CD8-positive, alpha-beta memory T cell (primary cell): ENCODE results near the gene ZEB2. TPM values are rescaled to one million over a fixed set of nuclear protein-coding genes. Genes with fewer than 3 reads are reported as not detected.

ENCODE experiments used
- CTCF ChIA-PET: fragments of 350-600 bp; sonication (Branson Sonifier 250); formaldehyde crosslinking; loops from one replicate; lab custom pipeline; 2021; ENCODE audit warnings: antibody characterized with exemption; lab: Charles Lee
- POLR2A ChIA-PET: fragments of 350-600 bp; sonication (Branson Sonifier 250); formaldehyde crosslinking; loops from one replicate; lab custom pipeline; 2021; ENCODE audit warnings: antibody characterized with exemption; lab: Charles Lee
- DNase-seq, 5 donors: peaks; one replicate each; pipeline versions ENCODE4 v3.0.0 to v3.0.0-alpha.2; 2020 to 2022; ENCODE audit warnings: mixed read lengths in 1 of 5
- H3K27ac ChIP-seq: one replicate; pipeline ENCODE4 v1.7.0; 2013; ENCODE audit warnings: low read depth, mild to moderate bottlenecking, low read length, moderate library complexity
- H3K27me3 ChIP-seq: 2 replicates; pipeline ENCODE4 v1.7.0; 2013; ENCODE audit warnings: low read length, mild to moderate bottlenecking; ENCODE audit not compliant: insufficient read depth, poor library complexity, severe bottlenecking
- H3K36me3 ChIP-seq: 2 replicates; pipeline ENCODE4 v1.7.0; 2013; ENCODE audit warnings: mild to moderate bottlenecking, low read length, moderate library complexity; ENCODE audit not compliant: insufficient read depth
- H3K4me1 ChIP-seq: 2 replicates; pipeline ENCODE4 v1.7.0; 2013; ENCODE audit warnings: mild to moderate bottlenecking, low read length, moderate library complexity; ENCODE audit not compliant: insufficient read depth
- H3K4me3 ChIP-seq: 2 replicates; pipeline ENCODE4 v1.7.0; 2013; ENCODE audit warnings: mild to moderate bottlenecking, low read length
- H3K9me3 ChIP-seq: 2 replicates; pipeline ENCODE4 v1.7.0; 2013; ENCODE audit warnings: mild to moderate bottlenecking, low read length
- H3K27ac Mint-ChIP-seq, 8 donors: one replicate each; pipeline ENCODE4 v1.8.0; 2020 to 2021; ENCODE audit warnings: mixed read lengths in 8 of 8, mild to moderate bottlenecking in 6 of 8, inconsistent platforms in 3 of 8, moderate library complexity in 3 of 8
- H3K27me3 Mint-ChIP-seq, 2 donors: one replicate each; pipeline ENCODE4 v1.8.0; 2020 to 2021; ENCODE audit warnings: mixed read lengths in 2 of 2, mild to moderate bottlenecking in 1 of 2, moderate library complexity in 1 of 2
- H3K36me3 Mint-ChIP-seq, 3 donors: one replicate each; pipeline ENCODE4 v1.8.0; 2020 to 2021; ENCODE audit warnings: mixed read lengths in 3 of 3, inconsistent platforms in 1 of 3, mild to moderate bottlenecking in 1 of 3
- H3K4me1 Mint-ChIP-seq, 3 donors: one replicate each; pipeline ENCODE4 v1.8.0; 2020 to 2021; ENCODE audit warnings: mixed read lengths in 3 of 3, inconsistent platforms in 1 of 3, mild to moderate bottlenecking in 1 of 3
- H3K4me3 Mint-ChIP-seq, 7 donors: one replicate each; pipeline ENCODE4 v1.8.0; 2020 to 2021; ENCODE audit warnings: mixed read lengths in 7 of 7, mild to moderate bottlenecking in 6 of 7, moderate library complexity in 4 of 7, inconsistent platforms in 2 of 7
- H3K9me3 Mint-ChIP-seq, 5 donors: one replicate each; pipeline ENCODE4 v1.8.0; 2020 to 2022; ENCODE audit warnings: mixed read lengths in 5 of 5, mild to moderate bottlenecking in 3 of 5, moderate library complexity in 2 of 5, inconsistent platforms in 1 of 5
- polyA plus RNA-seq: library from polyadenylated mRNA; unstranded; fragments of 300-500 nt; fragmentation: Illumina TruSeq; gene quantifications from one replicate; pipeline ENCODE4 v1.2.3, GENCODE V29; 2021
- total RNA-seq, 2 experiments: library from RNA; stranded (reverse); gene quantifications; one replicate each; pipeline ENCODE4 v1.2.3, GENCODE V29; 2021

The ZEB2 gene
- total and polyA plus RNA-seq, 3 experiments from 2014 or later, result 20.6 to 35.8 (median 32.7) TPM

DNA sequence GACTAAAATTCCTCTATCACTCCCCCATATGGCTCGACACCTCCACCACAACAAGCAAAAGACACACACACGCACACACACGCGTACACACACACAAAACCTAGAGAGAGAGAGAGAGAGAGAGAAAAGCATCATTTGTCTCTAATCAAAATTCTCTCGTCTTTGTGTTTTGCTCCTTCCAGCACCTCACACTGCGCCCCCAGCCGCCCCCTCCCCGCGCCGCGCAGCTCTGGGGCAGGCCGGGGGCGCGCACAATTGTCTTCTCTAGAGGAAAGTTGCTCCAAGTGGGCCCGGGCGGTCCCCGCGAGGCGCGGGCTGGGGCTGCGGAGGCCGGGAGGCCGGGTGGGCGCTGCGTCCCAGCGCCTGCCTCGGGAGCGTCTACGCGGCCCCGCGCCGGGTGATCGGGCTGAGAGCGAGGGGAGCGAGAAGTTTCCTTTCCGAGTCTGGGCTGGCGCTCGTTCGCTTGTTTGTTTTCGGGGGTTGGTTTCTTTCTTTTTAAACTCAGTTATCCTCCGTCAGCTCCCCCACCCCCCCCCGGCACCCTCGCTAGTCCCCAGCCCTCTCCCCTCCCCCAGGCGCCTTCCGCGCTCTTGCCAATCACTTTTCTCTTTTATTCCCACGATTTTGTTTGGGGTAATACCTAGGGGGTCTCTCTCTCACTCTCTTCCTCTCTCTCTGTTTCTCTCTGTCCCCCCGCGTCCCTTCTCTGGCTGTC is 4.1 kb downstream of the ZEB2 start:
- peak in 4 of 5 donors; percentile 37 to 76 (median 58) for DNase-seq
- H3K9me3 ChIP-seq, result no peaks in the 10 kb centered on the region
- ChIA-PET POLR2A (no interaction called here), CTCF (no interaction called here)
- H3K4me3 ChIP-seq, result peak overlapping the region; percentile 52
- peak overlapping the region; percentile 94 for H3K27ac ChIP-seq
- peak overlapping the region; percentile 84 to 97 (median 93) for H3K4me3 Mint-ChIP-seq
- H3K9me3 Mint-ChIP-seq, result peaks cover 0 to 4% (median 2%) of the 10 kb centered on the region in 5 donors
- no peaks in the 10 kb centered on the region for H3K36me3 ChIP-seq
- H3K27me3 Mint-ChIP-seq, result peaks cover 4 to 14% of the 10 kb centered on the region in 2 donors
- H3K27me3 ChIP-seq, result peaks cover 29% of the 10 kb centered on the region
- peaks cover 43% of the 10 kb centered on the region for H3K4me1 ChIP-seq
- H3K27ac Mint-ChIP-seq, result peak overlapping the region; percentile 82 to 100 (median 94)
- H3K4me1 Mint-ChIP-seq, result peaks cover 43 to 50% (median 48%) of the 10 kb centered on the region in 3 donors
- peaks cover 0 to 38% (median 0%) of the 10 kb centered on the region in 3 donors for H3K36me3 Mint-ChIP-seq

DNA sequence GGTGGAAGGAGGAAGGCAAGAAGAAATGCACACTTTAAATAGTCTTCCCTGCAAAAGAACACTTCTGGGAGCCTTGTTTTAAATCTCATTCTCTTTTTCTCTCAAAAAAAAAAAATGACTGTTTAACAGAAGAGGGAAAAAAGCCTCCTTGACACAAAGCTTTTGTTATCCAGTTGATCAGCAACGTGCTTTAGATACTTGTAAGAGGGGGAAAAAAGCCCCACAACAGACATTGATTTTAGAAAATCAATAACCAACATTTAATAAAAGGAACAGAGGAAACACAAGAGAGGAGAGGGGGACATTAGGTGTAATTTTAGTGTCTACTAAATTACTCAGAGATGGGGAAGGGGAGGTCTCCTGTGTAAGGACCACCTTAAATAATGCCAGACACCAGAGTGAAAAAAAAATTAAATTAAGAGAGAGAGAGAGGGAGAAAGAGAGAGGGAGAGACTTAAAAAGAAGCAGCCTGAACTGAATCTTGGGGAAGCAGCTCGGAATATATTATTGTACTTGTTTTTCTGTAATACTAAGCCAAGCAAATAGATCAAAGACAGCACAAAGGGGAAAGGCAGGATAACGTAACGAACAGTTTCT is 4.7 kb downstream of the ZEB2 start:
- peaks cover 45% of the 10 kb centered on the region for H3K4me1 ChIP-seq
- Mint-ChIP-seq H3K27me3 (peaks cover 8 to 10% of the 10 kb centered on the region in 2 donors), H3K9me3 (peaks cover 0 to 6% (median 2%) of the 10 kb centered on the region in 5 donors), H3K4me3 (peak overlapping the region; percentile 79 to 97 (median 86)), H3K4me1 (peaks cover 46 to 57% (median 54%) of the 10 kb centered on the region in 3 donors), H3K27ac (peak overlapping the region; percentile 26 to 100 (median 90)), H3K36me3 (peaks cover 0 to 42% (median 0%) of the 10 kb centered on the region in 3 donors)
- H3K9me3 ChIP-seq, result no peaks in the 10 kb centered on the region
- H3K4me3 ChIP-seq, result peak overlapping the region; percentile 52
- POLR2A ChIA-PET, result no interaction called here
- no peak for DNase-seq
- peak overlapping the region; percentile 94 for H3K27ac ChIP-seq
- H3K27me3 ChIP-seq, result peaks cover 24% of the 10 kb centered on the region
- CTCF ChIA-PET, result no interaction called here
- H3K36me3 ChIP-seq, result no peaks in the 10 kb centered on the region

DNA sequence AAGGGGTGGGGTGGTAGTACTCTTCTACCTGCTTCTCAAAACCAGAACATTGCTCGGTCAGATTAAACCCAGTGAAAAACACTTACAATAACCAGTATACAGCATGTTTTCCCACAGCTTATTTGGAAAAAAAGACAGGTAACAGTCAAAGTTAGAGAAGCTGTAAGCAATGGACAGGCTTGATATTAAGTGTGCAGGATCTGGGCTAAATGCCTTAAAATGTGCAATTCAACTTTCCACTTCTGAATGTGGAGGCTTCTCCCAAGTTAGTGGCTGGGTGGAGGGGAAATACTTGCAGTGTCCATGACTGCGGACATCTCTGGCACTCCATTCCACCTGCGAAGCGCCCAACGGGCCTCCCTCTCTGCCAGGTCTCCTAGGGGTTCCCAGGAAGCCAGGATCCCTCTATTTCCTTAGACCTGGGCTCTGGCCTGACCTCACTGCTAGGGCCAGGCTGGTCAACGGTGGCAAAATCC is 5.3 kb downstream of the ZEB2 start:
- POLR2A ChIA-PET, result no interaction called here
- Histone ChIP-seq H3K27ac (peak overlapping the region; percentile 94), H3K4me1 (peaks cover 46% of the 10 kb centered on the region), H3K27me3 (peaks cover 19% of the 10 kb centered on the region), H3K36me3 (no peaks in the 10 kb centered on the region), H3K9me3 (no peaks in the 10 kb centered on the region), H3K4me3 (peak overlapping the region; percentile 52)
- Mint-ChIP-seq H3K27me3 (peaks cover 8 to 10% of the 10 kb centered on the region in 2 donors), H3K9me3 (peaks cover 0 to 6% (median 2%) of the 10 kb centered on the region in 5 donors), H3K4me1 (peaks cover 46 to 59% (median 56%) of the 10 kb centered on the region in 3 donors), H3K27ac (peak overlapping the region; percentile 0 to 99 (median 77)), H3K4me3 (peak overlapping the region; percentile 79 to 97 (median 86)), H3K36me3 (peaks cover 0 to 42% (median 0%) of the 10 kb centered on the region in 3 donors)
- CTCF ChIA-PET, result no interaction called here
- no peak for DNase-seq

DNA sequence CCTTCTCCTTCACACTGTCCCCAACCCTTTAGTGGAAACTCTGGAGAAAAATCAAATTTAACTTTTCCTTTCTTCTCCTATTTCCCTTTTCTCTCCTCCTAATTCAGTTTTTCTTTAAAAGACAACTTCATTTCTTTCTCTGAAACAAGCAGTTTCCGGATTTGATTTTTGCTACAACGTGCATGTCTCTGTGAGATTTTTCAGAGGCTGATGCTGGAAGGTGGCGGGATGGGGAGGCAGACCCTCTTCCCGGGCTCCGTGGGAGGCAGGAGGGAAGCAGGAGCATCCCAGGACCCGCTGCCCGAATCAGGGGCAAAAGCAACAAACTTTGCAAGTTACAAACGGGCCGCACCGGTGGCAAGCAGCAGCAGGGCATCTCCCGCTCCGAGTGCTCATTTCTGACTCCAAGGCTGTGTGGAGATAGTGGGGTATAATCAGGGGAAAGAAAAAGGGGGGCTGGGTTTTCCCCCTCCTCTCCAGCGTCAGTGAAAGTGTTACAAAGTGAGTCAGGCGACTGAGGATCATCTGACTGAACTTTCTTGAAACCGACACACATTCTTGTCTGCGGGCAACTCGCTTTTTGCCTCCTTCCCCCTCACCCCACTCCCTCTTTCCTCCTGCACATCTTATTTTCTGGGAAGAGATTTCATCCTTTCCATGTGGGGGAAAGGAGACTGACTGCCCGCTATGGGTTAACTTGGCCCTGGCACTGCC is 6.4 kb downstream of the ZEB2 start:
- no peaks in the 10 kb centered on the region for H3K9me3 ChIP-seq
- CTCF ChIA-PET, result no interaction called here
- peak in 2 of 5 donors; percentile 22 to 59 for DNase-seq
- Mint-ChIP-seq H3K27ac (peak overlapping the region; percentile 0 to 99 (median 84)), H3K4me3 (peak overlapping the region; percentile 55 to 93 (median 85)), H3K9me3 (peaks cover 0 to 6% (median 2%) of the 10 kb centered on the region in 5 donors), H3K36me3 (peaks cover 0 to 42% (median 0%) of the 10 kb centered on the region in 3 donors), H3K4me1 (peaks cover 53 to 70% (median 67%) of the 10 kb centered on the region in 3 donors), H3K27me3 (peaks cover 8 to 10% of the 10 kb centered on the region in 2 donors)
- H3K36me3 ChIP-seq, result no peaks in the 10 kb centered on the region
- H3K4me3 ChIP-seq, result no peak overlapping the region
- H3K27ac ChIP-seq, result peak overlapping the region; percentile 94
- peaks cover 11% of the 10 kb centered on the region for H3K27me3 ChIP-seq
- POLR2A ChIA-PET, result no interaction called here
- peaks cover 46% of the 10 kb centered on the region for H3K4me1 ChIP-seq

DNA sequence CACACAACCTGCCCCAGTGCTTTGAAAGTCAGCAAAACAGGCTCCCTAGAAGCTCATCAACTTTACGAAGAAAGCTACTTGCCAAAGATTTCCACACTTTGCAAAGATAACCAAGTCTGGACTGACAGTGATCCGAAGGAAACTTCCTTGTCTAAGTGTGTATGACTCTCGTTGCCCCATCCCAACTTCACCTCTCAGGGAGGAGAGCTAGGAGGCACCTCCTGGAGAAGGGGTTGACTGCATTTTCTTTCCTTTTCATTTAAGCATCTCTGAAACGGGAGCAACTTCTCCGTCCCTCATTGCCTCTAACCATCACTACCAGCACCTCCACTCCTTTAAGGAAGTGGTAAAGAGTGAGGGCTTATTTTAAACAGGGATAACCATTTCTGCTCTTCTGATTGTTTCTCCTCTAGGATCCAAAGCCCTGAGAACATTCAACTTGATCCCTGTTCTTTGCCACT is 7.0 kb downstream of the ZEB2 start:
- POLR2A ChIA-PET, result no interaction called here
- Mint-ChIP-seq H3K9me3 (peaks cover 0 to 6% (median 2%) of the 10 kb centered on the region in 5 donors), H3K4me1 (peaks cover 59 to 77% (median 73%) of the 10 kb centered on the region in 3 donors), H3K27ac (peak overlapping the region in 7 of 8 donors; percentile 31 to 99 (median 79)), H3K4me3 (peak overlapping the region in 6 of 7 donors; percentile 79 to 93 (median 86)), H3K27me3 (peaks cover 8 to 10% of the 10 kb centered on the region in 2 donors), H3K36me3 (peaks cover 0 to 42% (median 2%) of the 10 kb centered on the region in 3 donors)
- Histone ChIP-seq H3K4me1 (peaks cover 40% of the 10 kb centered on the region), H3K9me3 (no peaks in the 10 kb centered on the region), H3K27me3 (peaks cover 6% of the 10 kb centered on the region), H3K36me3 (no peaks in the 10 kb centered on the region), H3K27ac (peak overlapping the region; percentile 94), H3K4me3 (no peak overlapping the region)
- DNase-seq, result no peak
- CTCF ChIA-PET, result no interaction called here

DNA sequence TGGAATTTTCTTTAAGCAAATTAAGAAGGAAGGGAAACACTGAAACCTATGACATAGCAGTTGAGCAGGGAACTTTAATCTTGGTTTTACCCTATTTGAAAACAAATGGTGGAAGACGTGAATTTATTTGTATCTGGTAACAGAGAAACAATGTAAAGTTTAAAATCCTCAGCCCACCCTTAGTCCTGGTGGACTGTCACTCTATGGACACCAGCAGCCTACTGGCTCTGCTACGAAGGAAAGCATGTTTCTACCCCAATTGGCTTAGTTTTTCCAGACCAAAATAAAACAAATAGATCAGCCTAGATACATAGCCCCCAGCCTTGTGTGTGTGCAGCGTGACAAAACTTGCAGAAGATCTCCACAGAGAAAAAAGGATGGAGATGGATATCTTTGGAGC is 7.4 kb downstream of the ZEB2 start:
- Mint-ChIP-seq H3K4me1 (peaks cover 64 to 81% (median 78%) of the 10 kb centered on the region in 3 donors), H3K4me3 (peak overlapping the region; percentile 1 to 93 (median 85)), H3K36me3 (peaks cover 0 to 40% (median 2%) of the 10 kb centered on the region in 3 donors), H3K9me3 (peaks cover 0 to 6% (median 2%) of the 10 kb centered on the region in 5 donors), H3K27ac (peak overlapping the region in 7 of 8 donors; percentile 29 to 99 (median 89)), H3K27me3 (peaks cover 8 to 10% of the 10 kb centered on the region in 2 donors)
- H3K9me3 ChIP-seq, result no peaks in the 10 kb centered on the region
- no peaks in the 10 kb centered on the region for H3K36me3 ChIP-seq
- DNase-seq, result no peak
- peaks cover 6% of the 10 kb centered on the region for H3K27me3 ChIP-seq
- no peak overlapping the region for H3K4me3 ChIP-seq
- ChIA-PET POLR2A (no interaction called here), CTCF (no interaction called here)
- peaks cover 36% of the 10 kb centered on the region for H3K4me1 ChIP-seq
- peak overlapping the region; percentile 26 for H3K27ac ChIP-seq

DNA sequence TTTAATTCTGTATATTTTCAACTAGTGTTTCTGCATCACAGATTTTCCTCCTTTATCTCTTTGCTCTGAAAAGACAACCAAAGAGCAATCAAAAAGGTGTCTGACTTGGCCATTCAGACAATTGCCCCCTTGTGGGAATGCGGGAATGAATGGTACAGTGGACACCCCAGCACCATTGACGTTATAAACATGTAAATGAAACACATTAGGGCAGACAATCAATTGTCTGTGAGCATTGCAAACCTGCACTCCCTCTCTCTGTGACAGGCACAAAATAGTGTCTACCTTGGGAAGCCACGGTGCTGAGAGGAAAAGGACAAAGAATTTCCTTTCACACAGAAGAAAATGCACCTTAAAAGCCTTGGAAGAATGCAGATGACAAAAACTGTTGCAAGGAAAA is 8.0 kb downstream of the ZEB2 start:
- no peak for DNase-seq
- Mint-ChIP-seq H3K27ac (peak overlapping the region; percentile 29 to 99 (median 86)), H3K4me3 (peak overlapping the region; percentile 17 to 93 (median 79)), H3K27me3 (peaks cover 7 to 8% of the 10 kb centered on the region in 2 donors), H3K36me3 (peaks cover 0 to 36% (median 2%) of the 10 kb centered on the region in 3 donors), H3K9me3 (peaks cover 0 to 4% (median 2%) of the 10 kb centered on the region in 5 donors), H3K4me1 (peaks cover 68 to 84% (median 80%) of the 10 kb centered on the region in 3 donors)
- ChIA-PET CTCF (interaction anchor here (1.1 kb wide), 1 partner anchor 347 kb away, joined by 3 read pairs; no protein-coding TSS in a partner anchor), POLR2A (no interaction called here)
- peaks cover 6% of the 10 kb centered on the region for H3K27me3 ChIP-seq
- no peaks in the 10 kb centered on the region for H3K36me3 ChIP-seq
- H3K4me3 ChIP-seq, result no peak overlapping the region
- peak overlapping the region; percentile 26 for H3K27ac ChIP-seq
- peaks cover 36% of the 10 kb centered on the region for H3K4me1 ChIP-seq
- no peaks in the 10 kb centered on the region for H3K9me3 ChIP-seq
